Right kidney (tissue), 9 donors: Measurements from ENCODE around the gene PTPRH.

ENCODE experiments used
- DNase-seq: peaks from one replicate; pipeline ENCODE4 v3.0.0-alpha.2; 2016
- long read RNA-seq, 8 donors: transcript quantifications; one replicate each; lab custom pipeline, GENCODE V29; 2026

The PTPRH gene
- long read RNA-seq, donor 1: 0 reads
- long read RNA-seq, donor 2: 0 reads
- long read RNA-seq, donor 3: 0 reads
- long read RNA-seq, donor 4: 0 reads
- long read RNA-seq, donor 5: 0 reads
- long read RNA-seq, donor 6: 0 reads
- long read RNA-seq, donor 7: 0 reads
- long read RNA-seq, donor 8: 0 reads

GRCh38 chr19:55208880-55209692 lies at the start of gene PTPRH:
Gene PTPRH (minus strand): TSS chr19:55209501. CDS start chr19:55209433, 68 bp downstream.
- DNase-seq: no peak

DNA sequence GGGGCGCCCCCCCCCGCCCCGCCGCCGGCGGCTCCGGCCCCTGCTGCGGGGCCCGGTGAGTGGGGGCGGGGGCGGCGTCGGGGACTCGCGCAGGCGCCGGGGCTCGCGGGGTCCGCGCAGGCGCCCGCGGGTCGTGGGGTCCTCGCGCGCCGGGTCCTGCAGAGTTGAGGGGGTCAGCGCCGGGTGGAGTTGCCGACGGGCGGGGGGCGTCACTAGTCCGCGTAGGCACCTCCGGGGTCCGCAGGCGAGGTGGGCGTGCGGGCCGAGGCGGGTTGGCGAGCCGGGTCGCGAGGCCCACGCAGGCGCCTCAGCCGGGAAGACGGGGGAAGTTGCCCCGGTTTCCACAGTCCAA lies 49.2 kb upstream of the PTPRH start:
- no peak for DNase-seq

DNA sequence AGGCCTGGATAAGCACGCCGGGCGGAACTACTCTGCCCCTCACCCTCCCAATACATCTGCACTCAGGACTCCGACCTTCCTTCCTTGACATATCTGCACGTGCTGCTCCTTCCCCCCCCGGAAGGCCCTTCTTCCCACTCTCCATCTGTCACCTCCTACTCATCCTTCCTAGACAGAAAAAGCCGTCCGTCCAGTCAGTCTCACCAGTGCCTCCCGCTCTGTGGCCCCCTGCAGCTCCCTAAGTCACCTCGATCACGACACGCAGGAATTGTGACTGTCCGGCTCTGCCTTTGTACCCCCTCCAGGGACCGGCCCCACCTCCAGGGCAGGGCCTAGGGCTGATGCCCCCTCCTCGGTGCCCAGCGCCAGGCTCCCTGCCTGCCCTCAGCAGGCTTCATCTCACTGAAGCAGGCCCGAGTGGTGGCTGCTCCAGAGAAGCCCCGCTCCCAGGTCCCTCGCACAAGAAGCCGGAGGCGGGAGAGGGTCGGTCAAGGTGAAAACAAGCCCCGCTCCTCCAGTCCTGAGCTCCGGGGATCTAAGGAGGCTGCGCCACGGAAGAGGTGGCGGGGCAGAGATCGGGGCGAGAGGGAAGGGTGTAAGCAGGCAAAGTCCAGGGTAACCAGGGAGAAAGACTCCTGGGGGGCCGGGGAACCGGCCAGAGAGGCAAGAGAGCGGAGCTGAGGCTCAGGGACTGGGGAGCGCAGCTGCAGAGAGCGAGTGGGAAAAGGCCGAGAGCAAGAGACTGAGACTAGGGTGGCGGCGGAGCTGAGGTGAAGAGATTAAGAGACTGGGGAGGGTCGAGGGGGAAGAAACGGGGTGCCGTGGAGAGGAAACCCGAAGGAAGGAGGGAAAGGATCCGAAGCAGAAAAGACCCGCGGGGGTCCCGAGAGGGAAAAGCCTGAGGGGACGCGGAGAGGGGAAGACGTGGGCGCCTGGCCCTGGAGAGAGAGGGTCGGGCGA lies 48.4 kb upstream of the PTPRH start:
- DNase-seq: peak; percentile 50

- no peak for DNase-seq
Observed at GRCh38 chr19:55256562-55257460, 47.5 kb upstream of the PTPRH start.

GRCh38 chr19:55255618-55256423 lies 46.5 kb upstream of the PTPRH start:
- DNase-seq: no peak

- no peak for DNase-seq
Observed at GRCh38 chr19:55254625-55254977, 45.3 kb upstream of the PTPRH start.

GRCh38 chr19:55253842-55254624 lies 44.7 kb upstream of the PTPRH start:
- no peak for DNase-seq

GRCh38 chr19:55252760-55253663 lies 43.7 kb upstream of the PTPRH start:
- no peak for DNase-seq

DNA sequence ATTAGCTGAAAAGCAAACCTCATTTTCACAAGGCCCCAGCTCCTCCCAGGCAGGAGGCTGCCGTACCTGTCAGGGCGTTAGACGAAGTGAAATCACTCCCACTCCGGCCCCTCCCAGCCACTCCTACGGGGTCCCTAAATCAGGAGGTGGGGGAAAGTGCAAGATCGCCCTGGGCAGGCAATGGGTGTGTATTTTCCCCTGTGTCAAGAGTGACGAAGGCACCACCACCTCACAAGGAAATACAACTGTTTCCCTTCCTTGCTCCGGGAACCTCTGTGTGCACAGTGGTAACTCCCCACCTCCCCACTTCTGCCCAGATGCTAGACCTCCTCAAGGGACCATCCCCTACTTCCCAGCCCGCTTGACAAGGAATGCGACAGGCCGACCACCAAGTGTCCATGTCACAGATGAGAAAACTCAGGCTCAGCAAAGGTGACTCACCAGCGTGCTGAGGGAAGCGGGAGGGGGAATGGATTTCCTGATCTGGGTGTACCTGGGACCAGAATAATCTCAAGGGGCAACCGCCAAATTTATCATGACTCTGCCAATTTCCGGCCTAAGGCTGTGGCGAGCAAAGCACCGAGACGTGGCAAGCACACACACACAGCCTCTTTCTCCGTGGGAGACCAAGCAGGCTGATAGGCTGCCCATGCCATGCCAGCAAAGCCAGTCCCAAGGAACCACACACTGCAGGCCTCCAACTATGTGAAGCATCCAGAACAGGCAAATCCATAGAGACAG lies 42.2 kb upstream of the PTPRH start:
- DNase-seq: no peak

GRCh38 chr19:55250262-55251036 lies 41.1 kb upstream of the PTPRH start:
- DNase-seq: no peak

DNA sequence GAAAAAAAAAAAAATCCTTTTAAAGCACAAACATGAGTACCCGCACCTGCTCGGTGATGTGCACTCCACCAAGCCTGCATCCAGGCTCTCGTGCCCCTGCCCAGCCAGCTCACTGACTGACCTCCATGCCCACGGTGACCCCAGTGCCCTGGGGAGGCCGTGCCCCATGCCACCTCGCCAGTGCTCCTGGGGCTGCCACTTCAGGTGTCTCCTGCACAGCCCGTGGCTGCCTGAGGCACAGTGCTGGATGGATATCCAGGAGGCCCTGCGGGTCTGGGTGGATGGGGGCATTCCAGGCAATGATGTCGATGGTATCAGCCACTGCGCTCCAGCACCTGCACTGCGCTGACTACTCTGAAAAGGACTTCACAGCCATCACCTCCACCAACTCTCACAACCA lies 40.5 kb upstream of the PTPRH start:
- DNase-seq: no peak

GRCh38 chr19:55248704-55249103 lies 39.4 kb upstream of the PTPRH start:
- no peak for DNase-seq

GRCh38 chr19:55248166-55248675 lies 38.9 kb upstream of the PTPRH start:
- no peak for DNase-seq

- DNase-seq: no peak
Observed at GRCh38 chr19:55247621-55248099, 38.4 kb upstream of the PTPRH start.

DNA sequence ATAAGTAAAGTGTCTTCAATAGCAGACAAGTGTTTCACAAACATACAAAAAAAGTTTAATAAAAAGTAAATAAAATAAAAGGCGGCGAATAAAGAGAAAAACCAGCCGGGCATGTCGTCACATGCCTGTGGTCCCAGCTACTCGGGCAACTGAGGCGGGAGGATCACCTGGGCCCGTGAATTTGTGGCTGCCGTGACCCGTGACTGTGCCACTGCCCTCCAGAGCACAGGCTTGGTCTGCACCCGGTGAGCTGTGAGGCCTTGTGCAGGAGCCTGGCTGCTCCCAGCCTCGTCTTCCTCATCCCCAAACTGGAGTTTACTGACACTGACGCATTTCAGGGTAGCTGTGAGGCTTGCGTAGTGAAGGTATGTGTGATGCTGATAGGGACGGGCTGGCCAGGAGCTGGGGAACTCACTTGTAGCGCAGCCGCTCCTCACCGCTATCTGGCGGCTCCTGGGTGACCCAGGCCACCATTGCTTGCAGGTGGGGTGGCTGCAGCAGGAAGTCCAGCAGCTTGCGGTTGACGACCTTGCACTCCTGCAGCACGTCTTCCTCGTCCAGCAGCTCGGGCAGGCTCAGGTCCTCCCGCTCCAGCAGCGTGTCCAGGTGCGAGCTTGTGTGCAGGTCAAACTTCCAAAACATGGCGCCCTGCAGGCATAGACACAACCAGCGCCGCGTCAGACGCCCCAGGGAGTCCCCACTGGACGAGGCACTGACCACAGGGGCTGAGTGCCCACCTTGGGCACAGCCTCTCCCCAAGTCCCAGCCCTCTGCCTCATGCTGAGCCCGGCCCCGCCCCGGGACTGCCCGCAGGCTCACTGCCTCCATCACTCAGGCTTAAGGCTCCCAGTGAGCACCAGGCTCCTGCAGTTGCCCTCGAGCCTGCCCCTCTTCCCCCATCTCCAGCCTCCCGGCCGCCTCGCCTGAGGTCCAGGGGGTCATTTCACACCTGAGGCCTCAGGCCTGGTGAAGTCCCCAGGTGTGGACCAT lies 37.5 kb upstream of the PTPRH start:
- no peak for DNase-seq
